OCI-LY7 (cell line): Measurements from ENCODE around the gene FAM227B. TPM values are rescaled to one million over a fixed set of nuclear protein-coding genes. Genes with fewer than 3 reads are reported as not detected.

Experiments
- BruUV-seq: library from RNA; stranded (reverse); fragments of 400-500 nt; replicated peaks from 2 replicates; lab custom pipeline; 2021; lab: Mats Ljungman, UMichigan
- CTCF ChIA-PET: fragments of 300-600 bp; sonication (Branson Sonifier 250); formaldehyde crosslinking; loops from one replicate; lab custom pipeline; 2022; ENCODE audit warnings: antibody characterized with exemption; ENCODE audit not compliant: unreplicated experiment; lab: Charles Lee
- POLR2A ChIA-PET: fragments of 300-600 bp; sonication (Branson Sonifier 250); formaldehyde crosslinking; loops from one replicate; lab custom pipeline; 2022; ENCODE audit warnings: antibody characterized with exemption; lab: Charles Lee
- DNase-seq: peaks from one replicate; pipeline ENCODE4 v3.0.0-alpha.2; 2015; ENCODE audit warnings: low spot score
- H2AFZ ChIP-seq: fragments of 200-600 bp; sonication (generic), shearing (Covaris generic); 2 replicates; pipeline ENCODE4 v1.6.1; 2014; ENCODE audit warnings: mild to moderate bottlenecking, antibody characterized with exemption, low read length, moderate library complexity
- H3K27ac ChIP-seq: fragments of 200-600 bp; sonication (generic); 2 replicates; pipeline ENCODE4 v1.5.1; 2014; ENCODE audit warnings: mixed run types, low read depth, mild to moderate bottlenecking, moderate library complexity, low read length, inconsistent platforms; ENCODE audit not compliant: poor library complexity, severe bottlenecking
- H3K36me3 ChIP-seq: fragments of 200-600 bp; sonication (generic); 2 replicates; pipeline ENCODE4 v1.6.1; 2014; ENCODE audit warnings: mild to moderate bottlenecking, antibody characterized with exemption, low read length, moderate library complexity, mixed read lengths; ENCODE audit not compliant: insufficient read depth
- H3K4me1 ChIP-seq: fragments of 200-600 bp; sonication (generic); 2 replicates; pipeline ENCODE4 v1.5.1; 2014; ENCODE audit warnings: mild to moderate bottlenecking, low read length; ENCODE audit not compliant: insufficient read depth, poor library complexity, severe bottlenecking
- H3K4me2 ChIP-seq: fragments of 200-600 bp; sonication (generic); 2 replicates; pipeline ENCODE4 v1.6.1; 2014; ENCODE audit warnings: mild to moderate bottlenecking, low read length
- H3K4me3 ChIP-seq: fragments of 200-600 bp; sonication (generic); 2 replicates; pipeline ENCODE4 v1.5.1; 2014; ENCODE audit warnings: mild to moderate bottlenecking, low read depth, low read length; ENCODE audit not compliant: poor library complexity, severe bottlenecking
- H3K79me2 ChIP-seq: fragments of 200-600 bp; sonication (generic); 2 replicates; pipeline ENCODE4 v1.6.1; 2016; ENCODE audit warnings: low read depth, mild to moderate bottlenecking, low read length, moderate library complexity, mixed read lengths; ENCODE audit not compliant: insufficient read depth
- H3K9me2 ChIP-seq: fragments of 200-600 bp; sonication (generic); 2 replicates; pipeline ENCODE4 v1.6.1; 2016; ENCODE audit warnings: mild to moderate bottlenecking, low read length, mixed read lengths; ENCODE audit not compliant: insufficient read depth
- H3K9me3 ChIP-seq: fragments of 200-600 bp; sonication (generic); 2 replicates; pipeline ENCODE4 v1.6.1; 2014; ENCODE audit warnings: mild to moderate bottlenecking, mixed run types, low read length, mixed read lengths
- H4K20me1 ChIP-seq: fragments of 200-600 bp; sonication (generic); 2 replicates; pipeline ENCODE4 v1.6.1; 2014; ENCODE audit warnings: mild to moderate bottlenecking, antibody characterized with exemption, low read length, moderate library complexity, mixed read lengths; ENCODE audit not compliant: insufficient read depth
- EZH2phosphoT487 ChIP-seq: fragments of 200-600 bp; sonication (generic); IDR thresholded peaks from 2 replicates; pipeline ENCODE4 v1.6.1; 2018; ENCODE audit warnings: low read depth, borderline replicate concordance, mild to moderate bottlenecking, mixed run types, antibody characterized with exemption, low read length, moderate library complexity, mixed read lengths
- intact Hi-C: fragments of 100-400 bp; cut with micrococcal nuclease; formaldehyde crosslinking; loops from one replicate; pipeline ENCODE4 v1.10.0; 2022; ENCODE audit not compliant: unreplicated experiment
- total RNA-seq, 2 experiments: library from RNA; depleted of rRNA in 1 of 2; stranded (reverse); fragments of >200 nt in 1 of 2; shearing (Covaris generic) in 1 of 2; gene quantifications; 2 replicates each; pipeline ENCODE4 v1.2.3, GENCODE V29; 2014 to 2022
- TF ChIP-seq, protein P1 (sequence below): fragments of 200-600 bp; sonication (generic); conservative IDR thresholded peaks from 2 replicates; pipeline ENCODE4 v1.5.1; 2014; ENCODE audit warnings: mild to moderate bottlenecking, antibody characterized with exemption, low read length, moderate library complexity, mixed read lengths

FAM227B gene
- total RNA-seq, 2 experiments from 2014 or later, result 2.9 to 6.2 TPM

- DNase-seq, result no peak
- H2AFZ ChIP-seq, result no peak overlapping the region
- no peak overlapping the region for H3K4me3 ChIP-seq
- ChIA-PET POLR2A (no interaction called here), CTCF (no interaction called here)
- H3K79me2 ChIP-seq, result no peaks in the 10 kb centered on the region
- H3K4me1 ChIP-seq, result no peaks in the 10 kb centered on the region
- no peak overlapping the region for H3K4me2 ChIP-seq
- H4K20me1 ChIP-seq, result no peaks in the 10 kb centered on the region
- intact Hi-C loops, result no loop called here
- H3K27ac ChIP-seq, result no peak overlapping the region
- H3K9me2 ChIP-seq, result no peaks in the 10 kb centered on the region
- peaks cover 9% of the 10 kb centered on the region; the same call in 1 of the 2 replicates for H3K36me3 ChIP-seq
- no TSS peak for BruUV-seq
- H3K9me3 ChIP-seq, result no peaks in the 10 kb centered on the region
- TF ChIP-seq, protein P1, sequence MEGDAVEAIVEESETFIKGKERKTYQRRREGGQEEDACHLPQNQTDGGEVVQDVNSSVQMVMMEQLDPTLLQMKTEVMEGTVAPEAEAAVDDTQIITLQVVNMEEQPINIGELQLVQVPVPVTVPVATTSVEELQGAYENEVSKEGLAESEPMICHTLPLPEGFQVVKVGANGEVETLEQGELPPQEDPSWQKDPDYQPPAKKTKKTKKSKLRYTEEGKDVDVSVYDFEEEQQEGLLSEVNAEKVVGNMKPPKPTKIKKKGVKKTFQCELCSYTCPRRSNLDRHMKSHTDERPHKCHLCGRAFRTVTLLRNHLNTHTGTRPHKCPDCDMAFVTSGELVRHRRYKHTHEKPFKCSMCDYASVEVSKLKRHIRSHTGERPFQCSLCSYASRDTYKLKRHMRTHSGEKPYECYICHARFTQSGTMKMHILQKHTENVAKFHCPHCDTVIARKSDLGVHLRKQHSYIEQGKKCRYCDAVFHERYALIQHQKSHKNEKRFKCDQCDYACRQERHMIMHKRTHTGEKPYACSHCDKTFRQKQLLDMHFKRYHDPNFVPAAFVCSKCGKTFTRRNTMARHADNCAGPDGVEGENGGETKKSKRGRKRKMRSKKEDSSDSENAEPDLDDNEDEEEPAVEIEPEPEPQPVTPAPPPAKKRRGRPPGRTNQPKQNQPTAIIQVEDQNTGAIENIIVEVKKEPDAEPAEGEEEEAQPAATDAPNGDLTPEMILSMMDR, result no peak
- no peak for TF ChIP-seq EZH2phosphoT487
Measured at GRCh38 chr15:49290191-49290590, 330.4 kb downstream of the FAM227B start.

DNA sequence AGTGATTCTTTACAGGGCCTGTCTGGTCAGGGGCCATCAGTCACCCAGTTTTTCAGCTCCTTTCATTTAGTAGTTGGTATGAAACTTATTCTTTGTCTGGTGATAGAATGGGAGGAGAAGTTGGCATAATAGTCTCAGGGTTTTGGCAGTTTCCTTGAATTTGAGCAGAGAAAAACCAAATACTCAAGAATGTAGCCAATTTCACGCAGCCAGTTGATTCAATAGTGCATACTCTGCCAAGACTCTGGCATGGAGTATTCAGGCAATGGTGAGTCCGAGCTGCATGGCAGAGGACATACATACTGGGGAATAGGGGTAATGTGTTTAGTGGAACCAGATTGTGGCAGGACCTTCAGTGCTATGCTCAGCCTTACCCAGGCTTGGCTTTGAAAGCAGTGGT, 332.2 kb downstream of the FAM227B start:
- H3K4me3 ChIP-seq, result no peak overlapping the region
- no peaks in the 10 kb centered on the region for H3K79me2 ChIP-seq
- TF ChIP-seq EZH2phosphoT487, result no peak
- TF ChIP-seq, protein P1, result no peak
- H2AFZ ChIP-seq, result no peak overlapping the region
- POLR2A ChIA-PET, result no interaction called here
- intact Hi-C loops, result no loop called here
- peaks cover 22% of the 10 kb centered on the region; the same call in 1 of the 2 replicates for H3K36me3 ChIP-seq
- DNase-seq, result no peak
- H3K27ac ChIP-seq, result no peak overlapping the region
- H3K9me3 ChIP-seq, result no peaks in the 10 kb centered on the region
- no peaks in the 10 kb centered on the region for H4K20me1 ChIP-seq
- CTCF ChIA-PET, result no interaction called here
- H3K9me2 ChIP-seq, result no peaks in the 10 kb centered on the region
- BruUV-seq, result no TSS peak
- H3K4me2 ChIP-seq, result no peak overlapping the region
- H3K4me1 ChIP-seq, result no peaks in the 10 kb centered on the region

GRCh38 chr15:49287481-49287880, 333.1 kb downstream of the FAM227B start:
- no peaks in the 10 kb centered on the region for H3K9me2 ChIP-seq
- intact Hi-C loops, result no loop called here
- no peak overlapping the region for H3K4me2 ChIP-seq
- no peak overlapping the region for H3K4me3 ChIP-seq
- H3K4me1 ChIP-seq, result no peaks in the 10 kb centered on the region
- POLR2A ChIA-PET, result interaction anchor here (0.5 kb wide), 1 partner anchor 991 kb away, joined by 3 read pairs; no protein-coding TSS in a partner anchor
- H3K79me2 ChIP-seq, result no peaks in the 10 kb centered on the region
- DNase-seq, result no peak
- no peaks in the 10 kb centered on the region for H4K20me1 ChIP-seq
- no peak overlapping the region for H3K27ac ChIP-seq
- TF ChIP-seq, protein P1, result no peak
- TF ChIP-seq EZH2phosphoT487, result no peak
- CTCF ChIA-PET, result no interaction called here
- no TSS peak for BruUV-seq
- H2AFZ ChIP-seq, result no peak overlapping the region
- H3K9me3 ChIP-seq, result no peaks in the 10 kb centered on the region
- H3K36me3 ChIP-seq, result peaks cover 21% of the 10 kb centered on the region; the same call in 1 of the 2 replicates
